GM10248 (cell line): ENCODE data around the gene ZNF143.

ENCODE experiments used
- CTCF ChIA-PET: fragments of 300-600 bp; sonication (Branson Sonifier 250); formaldehyde crosslinking; extraction: SDS; loops from one replicate; lab custom pipeline; 2021; ENCODE audit warnings: antibody characterized with exemption; lab: Yijun Ruan, JAX
- POLR2A ChIA-PET: fragments of 350-650 bp; sonication (Branson Sonifier 250); formaldehyde crosslinking; extraction: SDS; loops from one replicate; lab custom pipeline; 2020; ENCODE audit warnings: antibody characterized with exemption; lab: Yijun Ruan, JAX
- DNase-seq: peaks from one replicate; pipeline ENCODE4 v3.0.0; 2012; ENCODE audit errors: extremely low spot score
- CTCF ChIP-seq: IDR thresholded peaks from 2 replicates; pipeline ENCODE4 v1.5.1; 2012; ENCODE audit warnings: mild to moderate bottlenecking, low read depth; ENCODE audit errors: extremely low read depth, missing control alignments, control extremely low read depth

The ZNF143 gene

GRCh38 chr11:9490376-9490775 is 29.6 kb downstream of the ZNF143 start:
- DNase-seq = no peak
- no peak for TF ChIP-seq CTCF
- CTCF ChIA-PET = interaction anchor here (0.8 to 10.6 kb wide), 6 partner anchors 8 to 50 kb away, joined by 3 to 112 read pairs (median 4); no protein-coding TSS in a partner anchor
- POLR2A ChIA-PET = no interaction called here

- CTCF ChIA-PET = interaction anchor here (10.6 kb wide), 1 partner anchor 12 kb away, joined by 112 read pairs; no protein-coding TSS in a partner anchor
- POLR2A ChIA-PET = no interaction called here
- no peak for TF ChIP-seq CTCF
- DNase-seq = no peak
These were observed 32.7 kb downstream of the ZNF143 start for GRCh38 chr11:9493492-9493891.

- ChIA-PET POLR2A (no interaction called here), CTCF (interaction anchor here (10.6 kb wide), 1 partner anchor 11 kb away, joined by 112 read pairs; no protein-coding TSS in a partner anchor)
- no peak for TF ChIP-seq CTCF
- no peak for DNase-seq
These were observed 33.5 kb downstream of the ZNF143 start for GRCh38 chr11:9494316-9494715.

GRCh38 chr11:9495803-9496514 is 35.1 kb downstream of the ZNF143 start:
- POLR2A ChIA-PET = no interaction called here
- CTCF ChIA-PET = interaction anchor here (10.6 kb wide), 1 partner anchor 9 kb away, joined by 112 read pairs; no protein-coding TSS in a partner anchor
- TF ChIP-seq CTCF = no peak
- no peak for DNase-seq

- ChIA-PET CTCF (interaction anchor here (1.0 to 10.6 kb wide), 7 partner anchors 7 to 361 kb away, joined by 3 to 112 read pairs (median 5); no protein-coding TSS in a partner anchor), POLR2A (no interaction called here)
- DNase-seq = no peak
- TF ChIP-seq CTCF = no peak
These were observed 37.8 kb downstream of the ZNF143 start for GRCh38 chr11:9498457-9499078.

GRCh38 chr11:9506489-9507276 is 45.9 kb downstream of the ZNF143 start:
- ChIA-PET CTCF (interaction anchor here (0.6 to 7.6 kb wide), 79 partner anchors 10 to 547 kb away, joined by 3 to 112 read pairs (median 4); partner anchors contain the start of genes DENND5A and ZNF143), POLR2A (interaction anchor here (1.5 kb wide), 1 partner anchor 46 kb away, joined by 5 read pairs; the partner anchor contains the start of gene ZNF143)
- peak; percentile 80 for TF ChIP-seq CTCF
- DNase-seq = peak; percentile 70
